Measurements from ENCODE around the gene RBBP7.

The RBBP7 gene

GRCh38 chrX:16825264-16826035, 44.7 kb downstream of the RBBP7 start:
- DNase-seq, result no peak

GRCh38 chrX:16822723-16823122, 47.4 kb downstream of the RBBP7 start:
- no peak for DNase-seq

- no peak for DNase-seq
Observed at GRCh38 chrX:16819634-16820033, 50.5 kb downstream of the RBBP7 start.

GRCh38 chrX:16814597-16814996, 55.6 kb downstream of the RBBP7 start:
- no peak for DNase-seq

GRCh38 chrX:16807976-16808542, 62.1 kb downstream of the RBBP7 start:
- DNase-seq, result no peak

GRCh38 chrX:16807548-16807947, 62.6 kb downstream of the RBBP7 start:
- DNase-seq, result no peak

- DNase-seq, result no peak
Observed at GRCh38 chrX:16804923-16805464, 65.2 kb downstream of the RBBP7 start.

- DNase-seq, result no peak
Observed at GRCh38 chrX:16797841-16798240, 72.3 kb downstream of the RBBP7 start.

- DNase-seq, result no peak
Observed at GRCh38 chrX:16797358-16797757, 72.8 kb downstream of the RBBP7 start.

- DNase-seq, result no peak
Observed at GRCh38 chrX:16796298-16796697, 73.9 kb downstream of the RBBP7 start.

All from effector CD4-positive, alpha-beta T cell (primary cell).